DMS53 treated with DMSO at 0.1 percent for 48 hours (cell line): Measurements from ENCODE around the gene AANAT.

Experiments used
- DNase-seq: peaks from one replicate; lab custom pipeline; 2025; ENCODE audit not compliant: unreplicated experiment; lab: John Stamatoyannopoulos, UW

The AANAT gene

DNA sequence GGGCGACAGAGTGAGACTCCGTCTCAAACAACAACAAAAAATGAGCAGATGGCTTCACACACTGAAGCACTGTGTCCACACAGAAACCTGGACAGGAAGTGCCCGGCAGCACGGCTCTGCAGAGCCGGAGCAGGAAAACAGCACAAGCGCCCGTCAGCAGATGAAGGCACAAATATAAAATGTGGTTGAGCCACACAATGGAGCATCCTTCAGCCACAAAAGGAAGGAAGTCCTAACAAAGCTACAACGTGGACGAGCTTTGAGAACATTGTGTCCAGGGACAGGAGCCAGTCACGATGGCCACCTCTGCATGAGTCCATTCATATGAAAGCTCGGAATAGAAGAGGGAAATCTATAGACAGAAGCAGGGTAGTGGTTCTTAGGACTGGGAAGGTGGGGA is 18.2 kb downstream of the AANAT start:
- peak; percentile 79 for DNase-seq

DNA sequence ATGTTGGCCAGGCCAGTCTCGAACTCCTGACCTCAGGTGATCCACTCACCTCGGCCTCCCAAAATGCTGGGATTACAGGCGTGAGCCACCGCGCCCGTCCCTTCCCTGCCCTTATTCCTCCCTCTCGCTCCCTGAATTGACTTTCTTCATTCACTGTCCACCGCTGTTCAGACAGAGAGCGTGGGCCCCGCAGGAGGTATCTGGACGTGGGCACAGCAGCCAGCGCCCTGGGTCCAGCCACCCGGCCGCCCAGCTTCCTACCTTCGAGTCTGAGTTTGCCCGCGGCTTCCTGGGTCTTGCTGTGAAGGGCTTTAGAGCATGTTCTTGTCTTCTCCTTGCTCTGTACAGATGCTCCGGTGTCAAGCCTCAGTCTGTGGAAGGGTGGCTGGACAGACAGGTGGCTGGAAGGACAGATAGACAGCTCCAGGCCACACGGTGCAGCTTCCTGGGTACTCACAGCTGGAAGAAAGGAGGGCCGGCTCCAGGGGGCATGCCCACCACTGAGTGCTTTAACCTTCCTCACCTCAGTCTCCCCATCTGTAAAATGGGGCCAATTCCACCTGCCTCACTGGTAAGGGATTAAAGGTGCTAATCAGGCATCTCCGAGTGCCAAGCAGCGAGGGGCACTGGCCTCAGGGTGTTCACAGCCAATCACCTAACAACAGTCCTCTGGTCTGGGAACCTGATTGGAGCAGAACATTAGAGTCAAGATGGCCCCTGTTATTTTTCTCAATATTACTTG is 20.2 kb downstream of the AANAT start:
- DNase-seq: no peak

DNA sequence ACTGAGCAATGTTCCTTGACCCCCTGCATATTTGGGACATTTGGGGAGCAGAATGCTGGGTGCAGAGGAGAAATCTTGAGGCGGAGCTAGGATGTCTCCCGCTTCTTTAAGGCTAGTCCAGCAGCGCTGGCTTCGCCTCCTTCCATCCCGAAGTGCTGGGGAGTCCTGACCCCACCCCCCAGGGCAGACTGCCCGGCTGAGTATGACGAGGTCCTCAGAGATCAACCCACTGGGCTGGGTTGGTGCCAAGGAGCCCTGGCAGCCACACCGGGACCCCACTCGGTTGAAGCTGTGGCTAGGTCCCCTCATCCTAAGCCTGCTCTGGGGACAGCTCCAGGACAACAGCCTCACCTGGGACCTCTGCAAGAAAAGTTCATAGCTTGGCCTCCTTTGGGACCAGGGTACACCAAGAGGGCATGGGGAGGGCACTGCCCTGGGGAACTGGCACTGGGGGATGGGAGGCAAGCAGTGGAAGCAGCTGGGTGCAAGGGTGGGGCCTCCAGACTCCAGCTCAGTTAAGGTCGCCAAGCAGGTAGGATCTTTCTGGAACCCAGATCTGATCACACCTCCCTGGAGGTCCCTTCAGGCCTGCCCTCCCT is 22.8 kb downstream of the AANAT start:
- DNase-seq: no peak

DNA sequence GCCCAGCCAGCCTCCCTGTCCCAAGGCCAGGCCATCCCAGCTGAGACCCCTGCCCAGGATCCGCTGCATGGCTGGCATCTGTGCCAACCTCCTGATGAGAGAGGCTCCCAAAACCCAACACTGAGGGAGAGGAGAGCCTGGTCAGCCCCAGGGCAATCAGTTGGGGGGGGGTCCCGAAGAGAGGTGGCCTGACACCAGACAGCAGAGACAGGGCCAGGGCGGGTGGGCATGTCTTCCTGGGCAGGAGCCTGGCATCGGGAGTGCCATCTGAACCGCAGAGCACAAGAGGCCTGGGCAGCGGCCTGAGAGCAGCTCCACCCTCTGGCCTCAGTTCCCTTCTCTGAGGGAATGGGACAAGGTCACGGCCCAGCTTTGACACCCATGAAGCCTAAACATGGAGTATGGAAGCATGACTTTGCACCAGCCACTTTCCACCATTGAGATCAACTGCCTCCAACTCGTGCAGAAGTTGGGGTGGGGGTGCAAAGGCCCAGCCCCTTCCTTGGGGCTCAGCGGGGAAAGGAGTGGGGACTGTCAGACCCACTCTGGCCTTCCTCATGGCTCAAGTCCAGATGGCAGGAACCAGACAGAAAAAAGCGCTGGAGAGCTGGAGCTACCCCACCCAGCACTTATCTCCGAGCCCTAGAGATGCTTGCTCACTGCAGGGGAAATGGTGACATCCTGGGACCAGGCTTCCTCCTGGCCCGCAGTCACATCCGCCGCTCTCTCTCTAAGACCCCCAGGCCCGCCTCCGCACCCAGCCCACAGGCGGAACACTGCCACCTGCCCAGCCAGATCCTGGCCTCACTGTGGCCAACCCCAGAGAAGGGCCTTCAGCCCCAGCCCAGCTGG is 24.1 kb downstream of the AANAT start:
- no peak for DNase-seq

DNA sequence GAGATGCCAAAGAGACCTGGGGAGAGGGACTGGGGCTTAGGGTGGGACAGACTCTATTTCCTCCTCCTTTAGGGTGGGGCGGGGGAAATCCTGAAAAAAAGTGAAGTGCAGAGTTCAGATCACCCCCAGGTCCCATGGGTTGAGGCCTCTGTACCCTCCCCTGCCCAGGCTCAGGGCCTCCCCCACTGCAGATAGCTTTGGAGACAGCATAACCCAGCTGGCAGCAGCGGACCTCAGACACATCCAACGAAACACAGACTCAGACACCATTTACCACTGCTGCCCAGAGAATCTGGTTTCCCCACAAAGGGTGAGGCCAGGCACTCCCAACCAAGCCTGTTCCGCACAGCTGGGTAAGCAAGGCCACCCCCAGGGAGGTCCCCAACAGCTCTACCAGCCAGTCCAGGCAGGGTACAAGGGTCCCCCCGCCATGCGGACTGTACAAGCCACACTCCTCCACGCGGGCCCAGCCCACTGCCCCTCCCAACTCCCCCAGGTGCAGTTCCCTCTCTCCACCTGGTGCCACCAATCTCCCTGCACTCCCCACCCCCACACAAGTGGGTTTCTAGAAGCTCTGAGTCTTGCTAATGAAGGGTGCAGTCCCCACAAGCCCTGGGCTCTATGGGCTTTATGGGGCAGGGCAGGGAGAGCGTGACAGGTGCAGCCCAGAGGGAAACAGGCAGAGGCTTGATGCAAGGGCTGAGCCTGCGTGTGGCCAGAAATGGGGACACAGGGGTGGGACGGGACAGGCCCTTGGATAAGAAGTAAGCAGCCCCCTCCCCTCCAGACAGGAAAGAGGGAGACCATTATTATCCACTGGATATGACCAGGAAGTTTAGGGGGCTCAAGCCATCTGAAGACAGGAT is 25.0 kb downstream of the AANAT start:
- no peak for DNase-seq

DNA sequence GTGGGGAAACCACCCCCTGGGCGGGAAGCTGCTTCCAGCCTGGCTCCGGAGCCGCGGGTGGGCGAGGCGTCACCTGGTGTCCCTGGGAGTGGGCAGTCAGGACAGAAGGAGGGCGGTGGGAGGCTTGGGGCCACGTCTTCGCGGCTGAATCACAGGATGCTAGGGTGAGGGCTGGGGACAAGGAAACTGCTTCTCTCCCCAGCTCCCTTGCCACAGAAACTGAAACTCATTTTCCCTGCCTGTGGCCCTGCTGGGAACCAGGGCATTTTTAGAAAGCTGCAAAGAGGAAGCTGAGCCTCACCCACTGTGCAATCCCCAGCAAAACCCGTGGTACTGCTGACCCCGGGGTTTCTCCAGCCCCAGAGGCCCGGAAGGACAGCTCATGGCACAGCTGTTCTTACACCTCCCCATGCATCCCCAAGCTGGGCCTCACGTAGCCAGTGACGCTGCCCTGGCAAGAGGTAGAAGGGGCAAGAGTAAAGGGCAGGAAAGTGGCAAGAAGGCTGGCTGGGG is 25.6 kb downstream of the AANAT start:
- no peak for DNase-seq

DNA sequence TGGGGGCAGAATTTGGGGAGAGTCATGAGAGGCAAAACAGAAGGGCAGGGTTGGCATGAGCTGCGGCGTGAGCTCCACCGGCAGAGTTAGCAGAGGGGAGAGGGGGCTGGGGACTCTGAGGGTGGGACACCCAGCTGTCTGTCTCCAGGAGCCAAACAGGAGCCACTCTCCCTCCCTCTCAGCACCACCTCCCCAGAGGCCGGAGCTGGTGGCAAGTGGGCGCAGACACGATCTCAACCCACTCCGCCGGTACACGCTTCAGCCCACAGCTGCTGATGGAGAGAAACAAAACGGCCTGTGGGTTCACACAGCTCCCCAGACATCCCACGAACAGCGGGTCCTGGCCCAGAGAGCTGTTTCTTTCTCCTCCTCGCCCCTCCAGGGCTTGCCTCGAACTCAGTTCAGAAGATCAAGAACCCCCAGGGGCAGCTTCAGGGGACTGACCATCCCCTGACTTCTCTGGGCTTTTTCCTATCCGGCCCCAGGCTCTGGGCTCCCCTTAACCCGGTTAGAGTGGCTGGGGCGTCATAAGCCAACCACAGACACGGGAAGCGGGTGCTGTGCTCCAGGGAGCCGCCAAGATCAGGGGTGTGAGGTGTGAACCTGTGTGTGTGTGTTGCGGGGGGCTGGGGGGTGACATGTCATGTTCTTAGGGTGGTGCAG is 26.2 kb downstream of the AANAT start:
- no peak for DNase-seq

DNA sequence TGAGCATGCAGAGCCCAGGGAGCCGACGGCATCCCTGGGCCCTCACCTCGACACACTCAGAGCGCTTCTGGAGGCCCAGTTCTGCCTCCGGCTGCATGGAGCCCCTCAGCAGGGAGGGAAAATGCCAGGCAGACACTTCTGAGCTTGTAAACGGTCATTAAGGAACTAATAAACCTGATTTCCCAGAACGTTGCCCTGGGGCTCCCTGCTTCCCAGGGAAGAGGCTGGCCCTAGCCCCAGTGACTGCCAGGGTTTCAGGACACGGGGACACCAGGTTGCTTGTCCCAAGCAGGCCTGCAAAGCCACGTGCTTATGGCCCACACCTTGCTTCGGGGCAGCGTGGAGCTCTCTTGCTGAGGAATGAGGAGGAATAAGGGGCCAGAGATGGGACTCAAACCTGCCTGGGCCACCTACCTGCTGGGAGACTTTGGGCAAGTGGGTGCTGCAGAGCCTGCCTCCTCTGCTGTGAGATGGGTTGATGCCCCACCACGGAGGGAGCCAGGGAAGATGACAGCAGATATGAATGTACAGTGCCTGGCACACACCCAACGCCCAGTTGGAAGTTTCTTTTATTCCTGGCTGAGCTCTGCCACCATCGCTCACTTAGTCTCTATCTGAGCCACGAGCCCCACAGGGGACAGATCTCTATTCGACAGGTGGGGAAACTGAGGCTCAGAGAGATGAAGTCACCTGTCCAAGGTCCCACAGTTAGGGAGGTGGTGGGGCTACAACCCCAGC is 28.4 kb downstream of the AANAT start:
- DNase-seq: no peak

DNA sequence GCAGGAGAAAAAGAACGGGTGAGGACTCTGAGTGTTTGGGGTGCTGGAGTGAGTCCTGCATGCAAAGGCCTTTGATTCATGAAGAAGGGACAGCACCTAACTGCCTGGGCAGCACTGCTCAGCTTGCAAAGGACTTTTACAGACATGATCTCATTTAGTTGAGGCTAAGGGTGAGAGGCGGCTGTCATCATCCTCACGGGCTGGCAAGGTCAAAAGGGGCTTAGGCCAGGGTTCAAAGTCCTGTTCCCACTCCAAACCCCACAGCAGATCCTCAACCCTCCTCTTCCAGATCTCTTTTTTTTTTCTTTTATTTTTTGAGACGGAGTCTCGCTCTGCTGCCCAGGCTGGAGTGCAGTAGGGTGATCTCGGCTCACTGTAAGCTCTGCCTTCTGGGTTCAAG is 29.1 kb downstream of the AANAT start:
- no peak for DNase-seq

DNA sequence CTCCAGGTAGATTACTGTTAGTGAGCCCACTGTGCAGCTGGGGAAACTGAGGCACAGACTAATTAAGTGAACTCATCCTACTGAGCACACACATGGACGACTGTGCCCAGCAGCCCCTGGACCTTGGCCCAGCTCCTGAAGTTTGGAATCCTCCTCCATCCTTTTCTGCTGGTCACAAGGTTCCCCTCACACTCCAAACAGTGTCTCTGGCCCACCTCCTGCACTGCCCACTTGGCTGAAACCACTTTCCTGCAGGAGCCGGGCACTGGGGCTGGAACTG is 30.2 kb downstream of the AANAT start:
- DNase-seq: no peak

DNA sequence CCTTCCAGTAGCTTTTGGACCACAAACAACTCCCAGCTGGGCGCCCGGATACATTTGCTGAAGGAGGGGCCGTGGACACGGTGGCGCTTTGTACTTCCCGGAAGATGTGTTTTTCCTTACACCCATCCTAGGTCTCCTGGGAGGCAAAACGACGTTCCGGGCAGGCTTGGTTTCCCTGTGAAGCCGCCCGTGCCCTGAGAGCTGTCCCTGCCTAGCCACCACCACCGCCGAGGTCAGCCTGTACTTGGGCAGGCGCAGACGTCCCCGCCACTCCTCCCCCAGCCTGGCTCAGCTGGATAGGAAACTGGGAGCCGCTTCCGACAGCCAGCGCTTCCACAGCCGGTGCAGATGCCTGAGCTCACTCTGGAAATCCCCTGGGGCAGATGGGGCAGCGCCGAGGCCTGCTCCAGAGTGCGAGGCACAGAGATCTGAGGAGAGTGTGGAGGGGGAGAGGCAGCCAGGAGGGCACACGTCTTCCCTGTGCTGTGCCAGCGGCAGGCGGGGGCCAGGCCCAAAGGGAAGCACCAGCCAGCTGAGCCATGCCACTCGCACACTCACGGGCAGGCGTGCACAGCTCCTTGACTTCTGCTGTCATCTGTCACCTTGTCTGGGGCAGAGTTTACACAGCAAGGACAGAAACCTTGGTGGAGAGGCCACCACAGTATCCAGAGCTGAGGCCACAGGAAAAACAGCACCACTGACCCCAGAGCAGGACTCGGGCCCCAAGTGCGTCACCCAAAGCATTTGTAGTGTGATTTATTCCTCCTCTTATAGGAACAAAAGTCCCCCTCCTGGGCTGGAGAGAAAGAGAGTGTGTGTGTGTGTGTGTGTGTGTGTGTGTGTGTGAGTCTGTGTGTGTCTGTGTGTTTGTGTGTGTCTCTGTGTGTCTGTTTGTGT is 30.8 kb downstream of the AANAT start:
- DNase-seq: peak; percentile 75

DNA sequence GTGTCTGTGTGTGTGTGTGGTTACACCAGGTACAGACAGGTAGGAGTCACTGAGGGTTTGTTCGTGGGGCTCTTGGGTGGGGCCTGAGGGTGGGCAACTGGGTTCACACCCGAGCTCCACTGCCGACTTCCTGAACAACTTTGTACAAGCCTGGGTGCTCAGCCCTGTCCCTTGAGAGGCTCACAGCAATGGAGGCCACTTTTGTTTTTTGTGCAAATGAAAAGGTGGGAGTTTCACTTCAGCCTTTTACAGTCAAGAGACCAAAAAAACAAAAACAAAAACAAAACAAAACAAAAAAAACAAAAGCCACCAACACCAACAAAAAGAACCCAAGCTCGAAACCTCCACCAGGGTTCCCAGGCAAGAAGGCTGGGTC is 31.5 kb downstream of the AANAT start:
- DNase-seq: no peak

DNA sequence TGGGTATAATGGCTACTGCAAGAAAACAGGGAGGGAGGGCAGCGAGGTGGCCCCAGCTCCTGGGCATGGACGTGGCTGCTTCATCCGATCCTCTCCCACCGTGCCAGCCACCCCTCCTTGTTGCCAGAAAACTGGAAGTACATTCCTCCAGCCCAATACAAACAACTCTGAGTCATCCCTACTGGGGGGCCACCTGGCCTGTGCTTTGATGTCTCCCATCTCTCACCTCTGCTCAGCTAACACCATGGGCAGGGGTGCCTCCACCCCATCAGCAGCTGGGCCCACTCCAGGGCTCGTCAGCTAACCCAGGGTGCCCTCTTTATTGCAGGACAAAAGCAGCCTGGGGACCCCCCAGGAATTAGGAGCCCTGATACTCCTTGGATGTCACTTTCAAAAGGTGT is 31.9 kb downstream of the AANAT start:
- DNase-seq: peak; percentile 18

DNA sequence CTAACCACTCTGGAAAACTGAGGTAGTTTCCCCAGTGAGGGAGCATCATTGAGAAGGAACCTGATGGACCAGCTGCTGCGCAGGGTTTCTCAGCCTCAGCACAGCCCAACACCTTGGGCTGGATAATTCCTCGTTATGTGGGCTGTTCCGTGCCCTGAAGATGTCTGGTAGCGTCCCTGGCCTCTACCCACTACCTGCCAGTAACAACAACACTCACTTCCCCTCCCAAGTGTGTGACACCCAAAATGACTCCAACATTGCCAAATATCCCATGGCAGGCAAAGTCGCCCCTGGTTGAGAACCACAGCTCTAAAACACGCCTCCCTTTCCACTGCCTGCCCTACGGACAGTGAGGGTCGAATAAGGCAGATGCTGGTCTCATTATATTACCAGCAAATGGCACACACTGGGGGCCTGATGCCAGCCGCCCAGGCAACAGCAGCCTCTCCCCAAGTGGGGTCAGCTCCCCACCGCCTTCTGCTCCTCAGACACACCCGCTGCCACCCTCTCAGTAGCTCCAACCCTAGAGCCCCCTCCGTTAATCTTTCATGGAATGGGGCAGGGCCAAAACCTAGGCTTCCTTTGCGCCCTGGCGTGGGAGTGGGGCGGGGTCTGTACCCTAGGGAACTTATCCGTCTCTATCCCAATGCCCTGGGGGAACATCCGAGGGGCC is 32.8 kb downstream of the AANAT start:
- DNase-seq: no peak

DNA sequence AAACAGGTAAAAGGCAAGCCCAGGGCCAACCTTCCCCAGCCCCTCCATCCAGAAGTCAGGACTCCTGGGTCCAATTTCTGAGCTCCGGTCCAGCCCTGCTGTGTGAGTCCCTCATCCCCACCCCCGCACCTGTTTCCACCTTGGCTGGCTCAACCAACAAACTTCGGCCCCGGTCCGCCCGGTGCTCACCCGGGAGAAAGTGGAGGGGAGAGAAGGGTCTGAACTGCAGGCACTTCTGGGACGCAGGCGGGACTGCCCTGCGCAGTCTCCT is 33.3 kb downstream of the AANAT start:
- DNase-seq: no peak

DNA sequence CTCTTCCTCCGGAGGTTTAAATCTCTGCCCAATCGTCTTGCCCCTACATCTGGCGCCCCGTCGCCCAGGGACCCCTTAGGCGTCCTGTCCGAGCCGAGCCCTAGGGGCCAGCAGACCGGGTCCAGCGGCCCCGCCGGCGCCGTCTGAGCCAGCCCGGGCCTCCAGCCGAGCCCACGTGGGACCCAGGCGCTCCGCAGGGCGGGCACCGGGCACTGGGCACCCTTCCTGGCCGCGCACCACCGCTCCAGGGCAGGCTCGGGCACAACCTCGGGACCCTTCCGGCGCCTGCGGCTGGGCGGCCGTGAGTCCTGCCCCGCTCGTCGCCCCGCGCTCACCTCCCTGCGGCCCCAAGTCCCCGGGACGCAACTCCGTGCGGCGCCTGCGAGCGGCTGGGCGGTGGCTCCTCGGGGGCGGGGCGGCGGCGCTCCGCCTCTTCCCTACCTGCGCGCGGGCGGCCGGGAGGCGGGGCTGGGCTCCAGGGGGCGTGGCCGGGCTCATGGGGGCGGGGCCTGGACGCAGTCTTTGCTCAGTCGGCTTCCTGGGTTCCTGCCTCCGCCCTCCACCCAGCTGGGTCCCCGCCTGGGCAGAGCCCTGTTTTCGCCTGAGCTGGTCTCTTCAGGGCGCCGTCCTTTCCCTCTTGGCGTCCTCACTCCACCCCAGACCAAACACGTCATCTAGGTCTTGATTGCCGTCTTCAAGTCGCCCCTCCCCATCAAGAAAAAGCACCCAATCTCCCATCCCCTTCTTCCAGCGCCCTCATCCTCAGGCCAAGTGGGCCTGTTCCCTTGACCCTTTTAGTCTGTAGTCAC is 33.8 kb downstream of the AANAT start, which contains the start of gene RHBDF2:
Gene RHBDF2 (minus strand): TSS at position 406 of the 809 bp plus-strand sequence. CDS start 19,899 bp downstream, outside the sequence.
- peak; percentile 65 for DNase-seq

DNA sequence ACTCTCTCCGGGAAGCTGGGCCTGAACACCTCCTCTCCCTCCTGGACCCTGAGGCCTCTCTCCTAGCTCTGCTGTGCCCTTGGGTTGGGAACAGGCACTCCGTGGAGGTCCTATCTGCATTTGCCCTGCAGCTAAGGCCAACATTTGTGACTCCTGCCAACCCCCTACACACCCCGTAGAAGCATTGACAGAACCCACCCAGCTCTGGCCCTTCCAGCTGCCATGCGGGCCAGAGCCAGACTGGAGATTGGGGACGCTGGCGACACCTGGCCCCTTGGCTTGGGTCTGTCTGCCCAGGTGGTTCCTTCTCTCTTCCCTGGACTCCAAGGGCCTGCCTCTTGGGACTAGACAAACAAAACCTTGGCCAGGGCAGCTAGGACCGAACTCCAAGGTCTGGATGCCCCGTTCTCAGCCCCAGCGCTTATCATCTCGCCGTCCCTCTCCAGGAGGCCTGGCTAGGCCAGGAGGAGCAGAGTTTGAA is 34.5 kb downstream of the AANAT start:
- no peak for DNase-seq
